DLD1 (cell line): ENCODE data around the gene FRYL.

Source experiments
- in situ Hi-C: cut with HindIII; loops from 2 replicates; pipeline ENCODE4 v1.10.0; 2017; ENCODE audit warnings: low sequenced_read_pairs

The FRYL gene

DNA sequence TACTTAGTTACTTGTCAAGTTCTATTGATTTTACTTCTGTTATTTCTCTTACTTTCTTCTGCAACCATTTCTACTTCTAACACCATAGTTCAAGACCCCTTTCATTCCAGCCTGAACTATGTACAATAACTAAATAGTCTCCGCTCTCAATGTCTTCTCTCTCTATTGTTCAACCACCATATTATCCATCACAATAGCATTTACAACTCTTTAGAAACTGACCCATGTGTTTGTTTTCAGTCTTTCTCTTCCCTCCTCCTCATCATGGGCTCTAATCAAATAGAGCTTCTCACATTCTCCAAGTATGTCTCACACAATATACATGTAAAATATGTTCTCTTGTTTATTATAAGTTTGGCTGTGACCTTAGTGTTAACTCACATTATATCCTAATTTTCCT, 146.4 kb downstream of the FRYL start:
- in situ Hi-C loops: no loop called here

DNA sequence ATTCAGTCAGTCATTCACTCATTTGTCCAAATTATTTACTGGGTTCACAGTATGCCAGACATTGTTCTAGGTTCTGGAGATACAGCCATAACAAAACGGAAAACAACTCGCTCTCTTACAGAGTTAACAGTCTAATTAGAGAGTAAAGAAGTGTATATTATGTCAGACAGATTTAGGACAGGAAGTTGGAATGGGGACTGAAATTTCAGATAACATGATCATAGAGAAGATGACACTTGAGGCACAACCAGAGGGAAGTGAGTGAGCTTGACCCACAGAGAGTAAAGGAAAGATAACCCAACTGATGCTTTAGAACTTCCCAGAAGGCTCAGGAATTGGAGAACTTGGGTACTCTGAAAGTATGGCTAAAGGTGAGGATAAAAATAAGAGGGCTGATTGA, 150.6 kb downstream of the FRYL start:
- in situ Hi-C loops: no loop called here

DNA sequence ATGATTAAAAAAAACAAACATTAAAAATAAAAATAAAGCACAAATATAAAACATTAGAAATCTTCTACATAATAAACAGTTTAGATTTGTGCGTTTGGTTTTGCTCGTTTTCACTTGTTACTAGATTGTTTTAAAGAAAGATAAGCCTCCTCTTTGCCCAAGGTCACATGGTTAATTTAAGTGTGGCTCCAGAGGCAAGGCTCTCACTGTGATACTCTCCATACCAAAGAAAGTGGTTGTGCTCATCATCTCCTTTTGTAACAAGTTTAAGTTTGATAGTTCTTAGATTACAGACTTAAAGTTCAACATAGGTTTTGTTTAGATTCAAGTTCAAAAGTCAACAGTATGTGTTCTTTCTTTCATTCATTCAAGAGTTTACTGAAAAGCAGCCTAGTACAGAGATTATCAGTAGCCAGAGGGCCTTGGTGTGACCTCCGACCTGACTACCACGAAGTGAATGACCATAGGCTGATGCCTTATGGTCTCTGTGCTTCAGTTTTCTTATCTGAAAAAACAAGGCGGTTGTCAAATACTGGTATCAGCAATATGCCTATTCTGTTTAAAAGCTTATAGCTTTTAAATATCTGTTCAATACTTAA, 156.8 kb downstream of the FRYL start:
- in situ Hi-C loops: no loop called here

DNA sequence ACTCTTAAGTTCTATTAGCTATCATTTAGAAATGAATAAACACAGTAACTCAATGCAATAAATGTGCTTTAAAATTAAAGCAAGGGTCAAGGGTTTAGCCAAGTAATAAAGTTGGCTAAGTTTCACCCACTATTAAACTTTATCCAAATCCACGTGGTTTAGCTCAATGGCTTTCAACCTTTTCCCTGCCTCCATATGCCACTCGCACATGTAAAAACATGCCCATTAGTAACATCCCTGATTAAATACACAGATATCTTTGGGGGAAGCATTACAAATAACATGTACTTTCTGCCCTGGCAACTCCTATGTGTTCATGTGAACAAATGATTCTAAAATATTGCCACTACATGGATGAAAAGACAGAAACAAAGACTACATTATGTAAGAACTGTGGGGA, 159.2 kb downstream of the FRYL start:
- in situ Hi-C loops: no loop called here

DNA sequence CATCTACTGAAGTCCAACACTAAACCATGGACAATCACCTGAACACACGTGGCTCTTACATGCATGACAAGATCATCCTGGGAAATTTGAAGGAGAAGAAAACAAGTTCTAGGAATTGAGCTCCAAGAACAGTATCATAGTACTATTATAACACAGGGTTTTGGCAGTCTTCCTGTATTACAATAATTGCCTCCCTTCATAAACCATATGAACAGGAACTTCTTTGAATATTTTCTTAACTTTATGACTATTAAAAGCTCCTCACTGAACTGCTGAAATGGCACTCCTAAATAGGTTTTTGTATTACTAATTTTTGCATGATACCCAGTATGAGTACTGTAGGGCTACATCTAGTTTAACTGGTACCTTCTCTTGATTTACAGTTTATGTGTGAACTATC, 160.0 kb downstream of the FRYL start:
- in situ Hi-C loops: no loop called here

DNA sequence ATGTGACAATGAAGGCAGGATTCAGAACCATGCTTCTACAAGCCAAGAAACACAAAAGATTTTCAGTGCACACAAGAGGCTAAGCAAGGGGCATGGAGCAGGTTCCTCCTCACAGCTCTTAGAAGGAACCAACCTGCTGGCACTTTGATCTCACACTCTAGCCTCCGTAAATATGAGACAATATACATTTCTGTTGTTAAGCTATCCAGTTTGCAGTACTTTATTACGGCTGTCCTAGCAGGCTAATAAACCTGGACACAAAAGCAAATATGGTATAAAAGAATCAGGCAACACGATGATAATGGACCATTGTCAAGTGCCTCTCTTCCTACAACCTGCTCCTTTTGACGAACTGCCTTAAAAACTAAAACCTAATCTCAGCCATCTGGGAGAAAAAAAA, 175.6 kb downstream of the FRYL start:
- in situ Hi-C loops: no loop called here

DNA sequence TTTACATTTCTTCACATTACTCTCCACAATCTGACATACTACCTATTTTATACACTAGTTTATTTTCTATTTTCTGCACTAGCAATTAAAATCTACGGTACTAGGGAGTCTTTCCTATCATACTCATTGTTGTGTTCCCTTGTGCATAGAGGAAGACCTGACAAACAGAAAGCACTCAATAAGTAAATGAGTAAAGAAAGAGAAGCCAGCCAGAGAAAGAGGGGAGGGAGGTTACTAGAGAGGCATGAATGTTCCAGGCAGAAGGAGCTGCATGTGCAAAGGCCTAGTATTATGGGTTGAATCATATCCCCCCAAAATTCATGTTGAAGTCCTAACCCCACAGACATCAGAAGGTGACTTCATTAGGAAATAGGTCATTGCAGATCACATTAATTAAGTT, 176.0 kb downstream of the FRYL start:
- in situ Hi-C loops: no loop called here

DNA sequence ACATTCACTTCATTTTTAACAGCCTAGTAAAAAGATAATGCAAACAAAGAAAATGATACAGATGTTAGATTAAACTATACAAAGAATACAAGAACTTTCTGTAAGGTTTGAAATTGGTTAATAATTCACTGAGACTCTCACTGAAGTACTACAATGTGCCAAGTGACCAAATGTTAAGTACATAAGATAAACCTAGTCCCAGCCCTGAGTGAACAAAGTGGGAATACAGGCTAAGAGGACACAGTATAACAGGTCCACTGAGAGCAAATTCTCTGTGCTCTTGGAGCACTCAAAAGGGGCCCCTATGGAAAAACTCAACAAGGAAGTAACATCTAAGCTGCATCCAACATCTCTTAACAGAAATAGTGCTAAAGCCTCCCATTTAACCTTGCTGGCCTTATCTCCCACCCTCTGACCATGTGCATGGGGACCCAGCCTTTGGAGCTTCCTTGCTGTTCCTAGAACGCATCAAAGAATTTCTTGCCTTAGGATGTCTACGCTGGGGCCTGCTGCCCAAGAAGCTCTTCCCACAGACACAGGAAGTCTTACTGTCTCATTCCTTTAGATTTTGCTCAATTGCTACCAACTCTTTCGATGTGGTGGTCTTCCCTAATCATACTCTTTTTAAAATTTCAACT, 176.6 kb downstream of the FRYL start:
- in situ Hi-C loops: no loop called here

DNA sequence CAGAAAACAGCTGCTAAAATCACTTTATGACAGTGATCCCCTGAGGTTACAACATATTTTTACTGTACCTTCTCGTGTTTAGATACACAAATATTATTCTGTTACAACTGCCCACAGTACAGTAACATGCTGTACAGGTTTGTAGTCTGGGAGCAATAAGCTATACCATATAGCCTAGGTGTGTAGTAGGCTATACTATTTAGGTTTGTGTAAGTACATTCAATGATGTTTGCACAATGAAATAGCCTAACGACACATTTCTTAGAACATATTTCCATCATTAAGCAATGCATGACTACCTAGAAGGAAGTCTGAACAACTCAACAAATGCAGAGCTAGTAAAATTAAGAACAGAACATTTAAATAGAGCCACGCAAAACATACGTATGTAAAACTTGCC, 177.3 kb downstream of the FRYL start:
- in situ Hi-C loops: no loop called here

DNA sequence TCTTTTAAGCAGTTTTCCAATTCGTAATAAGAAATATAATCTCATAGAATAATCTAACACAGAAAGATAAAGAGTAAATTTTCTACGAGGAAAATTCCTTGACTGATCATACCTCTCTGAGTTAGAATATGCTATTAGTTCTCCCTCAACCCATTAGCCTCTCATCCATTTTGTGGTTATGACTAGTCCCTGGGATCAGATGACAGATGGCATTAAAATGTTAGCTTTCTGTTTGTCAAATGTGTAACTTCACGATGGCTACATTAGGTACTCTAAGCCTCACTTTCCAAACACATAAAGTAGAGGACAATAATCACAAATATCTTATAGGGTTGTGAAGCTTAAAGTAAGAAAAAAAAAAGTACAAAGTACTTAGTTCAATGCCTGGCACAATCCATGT, 177.9 kb downstream of the FRYL start:
- in situ Hi-C loops: no loop called here

DNA sequence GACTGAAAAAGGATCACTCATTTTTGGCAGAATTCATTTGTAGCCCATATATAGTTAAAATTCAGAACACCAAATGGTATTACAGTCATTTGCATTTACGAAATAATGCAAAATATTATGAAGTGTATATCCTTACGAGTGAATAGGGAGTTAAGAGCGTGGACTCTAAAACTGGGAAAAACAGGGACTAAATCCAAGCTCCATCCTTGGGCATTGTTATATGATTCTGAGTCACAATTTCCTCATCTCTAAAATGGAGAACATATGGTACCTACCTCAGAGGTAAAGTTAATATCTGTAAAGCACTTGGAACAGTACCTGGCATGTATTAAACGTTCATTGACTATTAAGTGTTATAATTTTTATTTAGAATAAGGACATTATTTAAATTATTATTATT, 183.7 kb downstream of the FRYL start:
- in situ Hi-C loops: no loop called here

DNA sequence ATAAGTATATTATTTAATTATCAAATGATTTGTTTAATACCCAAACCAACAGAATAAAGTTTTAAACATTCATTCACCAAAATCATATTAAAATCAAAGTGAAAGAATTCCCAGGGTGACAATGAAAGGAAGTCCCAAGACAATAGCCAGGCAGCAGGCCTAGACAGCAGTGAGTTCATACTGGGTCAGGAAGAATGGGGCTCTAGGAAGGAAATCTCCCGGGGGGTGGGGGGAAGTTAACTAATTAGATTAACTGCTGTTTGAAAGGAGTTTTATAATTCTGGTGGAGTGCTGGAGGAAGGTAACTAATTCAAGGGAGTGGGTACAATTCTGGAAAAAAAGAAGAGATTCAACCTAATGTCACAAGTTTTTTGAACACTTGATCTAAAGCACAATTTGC, 185.9 kb downstream of the FRYL start:
- in situ Hi-C loops: no loop called here

DNA sequence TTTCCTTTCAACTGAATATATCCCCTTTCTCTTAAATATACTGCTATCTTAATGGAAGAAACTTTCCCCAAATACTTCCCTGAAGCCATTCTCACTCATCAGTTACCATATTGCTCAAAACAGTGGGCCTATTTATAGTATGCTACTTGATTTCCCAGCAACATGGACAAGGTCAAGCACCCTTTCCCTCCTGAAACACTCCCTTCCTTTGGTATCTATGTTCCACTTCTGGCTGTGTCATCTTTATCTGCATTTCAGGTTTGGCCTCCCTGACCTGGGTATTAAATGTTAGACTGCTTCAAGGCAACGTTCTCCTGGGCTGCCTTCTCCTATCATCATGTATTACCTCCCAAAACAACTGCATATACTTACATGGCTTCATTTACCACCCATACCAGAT, 188.7 kb downstream of the FRYL start:
- in situ Hi-C loops: no loop called here

DNA sequence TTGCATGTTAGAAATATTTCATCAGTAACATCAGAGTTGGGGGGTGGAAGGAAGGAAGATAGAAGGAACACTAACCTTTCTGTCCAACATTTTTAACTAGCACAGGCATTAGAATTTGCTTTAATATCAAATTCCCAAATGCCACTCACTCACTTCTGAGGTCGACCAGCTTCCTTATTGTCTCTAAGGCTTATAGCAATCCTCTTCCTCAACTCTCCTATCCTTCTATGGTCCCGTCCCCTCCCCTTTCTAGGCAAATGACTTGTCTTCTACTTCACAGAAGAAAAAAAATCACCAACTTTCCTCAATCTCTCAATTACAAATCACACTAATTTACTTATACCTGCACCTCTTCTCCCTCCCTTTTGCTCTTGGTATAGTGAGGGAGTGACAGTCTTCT, 189.2 kb downstream of the FRYL start:
- in situ Hi-C loops: no loop called here

DNA sequence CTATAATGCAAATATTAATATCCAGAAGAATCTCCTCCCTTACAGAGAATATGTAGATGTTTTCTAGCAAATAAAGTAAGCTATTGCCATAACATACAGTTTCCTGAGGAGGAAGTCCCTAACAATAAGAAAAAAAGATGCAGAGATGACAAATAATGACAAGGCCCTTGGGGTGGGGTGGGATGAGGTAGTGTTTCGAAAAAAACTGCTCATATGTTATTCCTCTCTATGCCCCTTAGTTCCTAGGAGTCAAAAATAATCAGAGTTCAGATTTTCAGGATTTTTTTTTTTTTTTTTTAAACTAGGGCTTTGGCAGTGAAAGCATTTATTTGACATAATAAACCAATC, 191.0 kb downstream of the FRYL start:
- in situ Hi-C loops: no loop called here

DNA sequence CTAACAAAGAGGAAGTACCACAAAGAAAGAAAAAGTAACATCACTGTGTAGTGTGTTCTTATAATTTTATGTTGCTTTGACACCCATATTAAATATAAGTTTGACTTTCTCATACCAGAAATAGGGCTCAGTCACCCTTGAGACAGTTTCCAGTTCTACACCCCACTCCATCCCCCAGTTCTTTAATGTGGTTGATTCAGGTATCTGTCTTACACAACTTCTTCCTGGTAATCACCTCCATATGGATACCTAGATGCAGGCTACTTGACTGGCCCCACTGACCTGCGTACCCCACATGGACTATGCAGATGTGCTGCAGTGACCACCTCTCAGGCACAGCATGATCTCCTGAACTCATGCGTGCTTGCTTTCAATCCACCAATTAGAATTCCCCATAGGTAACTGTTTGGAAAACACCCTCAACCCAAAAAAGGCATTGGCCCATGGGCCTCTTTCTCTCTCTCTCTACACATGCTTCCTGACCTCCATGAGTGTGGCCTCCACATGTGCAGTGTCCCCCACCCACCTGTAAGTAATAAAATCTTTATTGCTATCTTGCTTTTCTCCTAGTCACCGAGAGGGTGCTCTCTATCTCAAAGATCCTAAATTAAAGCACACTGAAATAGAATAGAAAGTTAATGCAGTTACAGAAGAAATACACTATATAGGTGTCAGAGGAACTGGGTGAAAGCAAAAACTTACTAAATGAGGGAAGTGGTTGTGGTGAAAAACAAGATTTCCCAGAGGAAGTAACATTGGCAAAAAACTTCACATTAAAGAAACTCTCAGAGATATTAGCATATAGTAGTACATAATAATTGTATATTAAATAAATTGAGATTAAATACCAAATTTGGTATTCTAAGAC, 191.6 kb downstream of the FRYL start:
- in situ Hi-C loops: no loop called here

DNA sequence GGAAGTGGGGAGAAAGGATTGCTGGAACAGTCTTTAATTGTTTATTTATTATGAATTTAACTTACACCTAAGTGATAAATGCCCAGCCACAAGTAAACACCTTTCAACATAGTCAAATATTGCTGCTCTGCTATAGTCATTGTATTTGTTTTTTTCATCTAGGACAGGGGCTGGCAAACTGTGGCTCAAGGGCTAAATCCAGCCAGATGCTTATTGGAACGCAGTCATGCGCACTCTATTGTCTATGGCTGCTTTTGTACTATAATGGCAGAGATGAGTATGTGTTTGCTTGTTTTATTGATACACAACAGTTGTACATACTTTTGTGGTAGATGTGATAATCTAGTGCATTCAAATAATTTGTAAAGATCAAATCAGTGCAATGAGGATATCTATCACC, 194.7 kb downstream of the FRYL start:
- in situ Hi-C loops: no loop called here

DNA sequence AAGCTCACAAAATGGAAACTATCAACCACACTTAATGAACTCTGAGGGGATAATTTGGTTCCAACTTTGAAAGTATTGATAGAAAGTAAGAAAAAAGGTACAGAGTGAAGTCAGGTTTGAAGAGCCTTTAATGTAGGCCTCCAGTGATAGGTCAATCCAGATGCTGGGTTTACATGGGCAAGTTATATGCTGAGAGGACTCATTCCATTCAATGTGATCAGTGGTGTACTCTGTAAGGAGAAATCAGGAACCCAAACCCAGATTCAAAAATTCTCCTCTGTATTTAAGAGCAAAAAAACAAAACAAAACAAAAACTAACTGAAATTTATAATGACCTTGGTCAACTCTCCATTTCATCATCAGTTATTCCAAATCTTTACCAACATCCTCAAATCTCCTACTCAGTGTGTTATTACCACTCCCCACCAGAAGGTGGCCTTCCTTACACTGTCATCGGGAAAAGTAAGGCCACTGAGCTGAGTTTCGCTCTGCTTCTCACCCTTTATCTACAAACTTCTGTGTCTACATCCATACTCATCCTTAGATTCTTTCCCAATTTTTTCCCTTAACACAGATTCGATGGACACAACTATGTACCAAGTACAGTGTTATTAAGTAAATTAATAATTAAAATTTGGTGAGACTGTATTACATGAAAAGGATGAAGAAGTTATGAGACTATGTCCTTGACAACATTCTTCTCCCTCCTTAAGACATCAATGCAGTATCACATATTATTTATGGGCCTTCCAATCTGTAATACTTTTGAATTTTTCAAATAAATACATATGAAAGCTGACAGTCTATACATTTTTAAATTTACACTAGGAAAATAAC, 201.7 kb downstream of the FRYL start:
- in situ Hi-C loops: no loop called here

DNA sequence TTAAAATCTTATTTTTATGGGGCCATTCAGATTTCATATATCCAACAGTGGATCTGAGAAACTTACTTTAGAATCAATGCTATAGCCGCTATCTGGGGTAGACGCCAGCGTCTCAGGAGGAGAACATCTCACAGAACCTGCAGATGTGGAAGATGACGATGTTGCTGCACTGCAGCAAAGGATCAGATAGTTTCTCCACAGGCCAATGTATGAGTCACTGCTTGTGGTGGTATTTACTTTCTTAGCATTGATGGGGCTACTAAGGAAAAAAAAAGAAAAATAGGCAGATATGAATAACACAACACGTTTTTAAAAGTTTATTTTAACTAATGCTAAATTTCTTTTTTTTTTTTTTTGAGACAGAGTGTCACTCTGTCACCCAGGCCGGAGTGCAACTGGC, 204.1 kb downstream of the FRYL start:
- in situ Hi-C loops: no loop called here

DNA sequence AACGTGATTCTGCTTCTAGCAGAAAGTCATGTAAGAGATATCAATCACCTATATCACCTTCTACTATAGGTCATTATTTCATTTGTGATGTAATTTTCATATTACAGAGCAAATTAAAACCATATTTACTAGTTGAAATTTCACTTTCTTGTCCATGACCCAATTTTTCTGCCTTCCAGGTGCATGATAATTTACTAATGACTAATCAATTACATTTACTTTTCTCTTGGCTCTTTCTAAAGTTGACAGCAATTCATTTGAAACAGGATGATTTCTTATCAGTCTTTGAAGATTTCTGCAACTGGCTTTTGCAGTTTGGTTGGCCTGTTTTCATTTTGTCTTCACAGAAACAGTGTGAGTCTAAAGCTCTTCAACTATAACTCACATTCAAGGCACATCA, 208.6 kb downstream of the FRYL start:
- in situ Hi-C loops: no loop called here

DNA sequence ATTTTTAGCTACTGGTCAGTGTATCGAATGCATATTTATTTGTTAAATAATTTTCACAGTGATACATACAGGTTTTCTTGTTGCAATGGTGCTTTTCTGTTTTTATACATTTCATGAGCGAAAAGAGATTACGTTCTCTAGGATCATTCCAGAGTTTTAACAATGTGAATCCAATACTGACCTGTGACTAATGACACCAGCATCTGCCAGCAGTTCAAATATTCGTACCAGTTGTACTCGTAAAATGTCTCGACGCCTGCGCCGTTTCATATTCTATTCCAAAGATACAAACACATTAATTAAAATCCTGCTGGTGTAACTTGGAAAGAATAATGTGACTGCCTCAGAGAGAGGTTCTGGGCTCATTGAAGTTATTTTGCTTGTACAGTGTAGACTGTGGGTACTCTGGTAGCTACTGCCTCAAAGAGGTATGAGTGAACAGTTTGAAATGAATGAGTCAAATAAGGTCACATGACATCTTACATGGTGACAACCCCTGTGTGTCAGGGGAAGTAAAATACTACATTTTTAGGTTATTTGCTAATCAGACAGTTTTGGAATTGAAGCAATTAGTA, 209.3 kb downstream of the FRYL start:
- in situ Hi-C loops: no loop called here
